Measurements from ENCODE around the gene USP37. TPM values are rescaled to one million over a fixed set of nuclear protein-coding genes. Genes with fewer than 3 reads are reported as not detected.
A peak's percentile ranks its signal among the peaks of the same experiment; 100 is the strongest.
"Not testable (repeated sequence)": the region's sequence is repeated elsewhere in the genome, so short reads cannot be mapped to it uniquely, and the experiment has no call there.

USP37 gene
- total RNA-seq, 2 donors from 2014 or later, result 18.7 to 27.7 TPM

GRCh38 chr2:218570850-218571249 is 2.7 kb upstream of the USP37 start:
- no peak for ATAC-seq
- Mint-ChIP-seq H3K27ac (peak overlapping the region; percentile 100), H3K4me1 (peaks cover 55% of the 10 kb centered on the region), H3K4me3 (peak overlapping the region; percentile 99), H3K27me3 (no peaks in the 10 kb centered on the region), H3K36me3 (ENCODE audit: low read depth) (peaks cover 4% of the 10 kb centered on the region)
- no peak for DNase-seq
- no peaks in the 10 kb centered on the region for H3K9me3 ChIP-seq (ENCODE audit: control insufficient read depth, low read length, poor library complexity, severe bottlenecking)

DNA sequence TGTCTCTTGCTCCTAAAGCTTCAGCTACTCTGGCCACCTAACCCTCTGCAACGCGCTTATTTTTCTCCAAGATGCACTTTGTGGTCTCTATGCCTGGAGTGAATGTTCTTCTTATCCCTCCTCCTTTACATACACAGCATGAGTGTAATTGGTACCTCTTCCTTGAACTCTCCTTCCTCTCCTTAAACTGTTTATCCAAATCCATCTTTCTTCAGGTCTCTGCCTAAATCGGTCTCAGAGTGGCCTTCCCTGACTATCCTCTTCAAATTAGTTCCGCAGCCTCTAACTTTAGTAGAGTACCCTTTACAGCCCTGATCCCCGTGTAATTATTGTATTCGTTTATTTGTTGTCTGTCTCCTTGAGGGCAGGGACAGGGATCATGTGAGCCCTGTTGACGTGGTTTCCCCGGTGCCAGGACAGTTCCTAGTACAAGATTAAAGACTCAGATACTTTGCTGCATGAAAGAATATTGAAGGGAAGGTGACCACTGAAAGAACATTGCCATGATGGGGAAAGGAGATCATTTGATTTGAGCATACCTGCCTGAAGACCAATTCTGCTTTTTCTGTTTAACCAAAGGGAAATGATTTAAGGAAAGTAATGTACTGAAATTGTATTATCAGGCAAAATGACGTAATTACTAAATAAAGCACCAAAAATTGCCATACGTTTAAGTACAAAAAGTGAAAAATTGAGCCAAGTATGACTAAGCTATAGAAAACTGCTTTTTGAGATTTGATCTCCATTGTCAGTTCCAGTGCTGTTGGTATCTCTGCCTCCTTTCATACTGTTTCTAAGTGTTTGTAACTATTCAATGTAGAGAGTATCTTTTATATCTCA is 1.7 kb upstream of the USP37 start:
- ATAC-seq (no peak), DNase-seq (no peak)
- peaks cover 52% of the 10 kb centered on the region for H3K4me1 Mint-ChIP-seq
- no peaks in the 10 kb centered on the region for H3K27me3 Mint-ChIP-seq
- H3K27ac Mint-ChIP-seq, result peak overlapping the region; percentile 100
- H3K9me3 ChIP-seq (ENCODE audit: control insufficient read depth, low read length, poor library complexity, severe bottlenecking), result no peaks in the 10 kb centered on the region
- peak overlapping the region; percentile 99 for H3K4me3 Mint-ChIP-seq
- peaks cover 4% of the 10 kb centered on the region for H3K36me3 Mint-ChIP-seq (ENCODE audit: low read depth)

- Mint-ChIP-seq H3K27ac (peak overlapping the region; percentile 100), H3K36me3 (ENCODE audit: low read depth) (peaks cover 4% of the 10 kb centered on the region), H3K27me3 (no peaks in the 10 kb centered on the region), H3K4me3 (peak overlapping the region; percentile 99), H3K4me1 (peaks cover 54% of the 10 kb centered on the region)
- peak; percentile 48 to 59 (median 58) for DNase-seq
- no peaks in the 10 kb centered on the region for H3K9me3 ChIP-seq (ENCODE audit: control insufficient read depth, low read length, poor library complexity, severe bottlenecking)
- ATAC-seq, result peak; percentile 22
Measured at GRCh38 chr2:218569038-218569431, 884 bp upstream of the USP37 start.

GRCh38 chr2:218567797-218568189 is 358 bp downstream of the USP37 start:
- peak overlapping the region; percentile 100 for H3K27ac Mint-ChIP-seq
- no peaks in the 10 kb centered on the region for H3K27me3 Mint-ChIP-seq
- peaks cover 57% of the 10 kb centered on the region for H3K4me1 Mint-ChIP-seq
- H3K36me3 Mint-ChIP-seq (ENCODE audit: low read depth), result peaks cover 4% of the 10 kb centered on the region
- no peaks in the 10 kb centered on the region for H3K9me3 ChIP-seq (ENCODE audit: control insufficient read depth, low read length, poor library complexity, severe bottlenecking)
- H3K4me3 Mint-ChIP-seq, result peak overlapping the region; percentile 99
- ATAC-seq, result peak; percentile 62
- peak; percentile 55 to 68 (median 64) for DNase-seq

- H3K27me3 Mint-ChIP-seq, result no peaks in the 10 kb centered on the region
- peaks cover 55% of the 10 kb centered on the region for H3K4me1 Mint-ChIP-seq
- ATAC-seq (no peak), DNase-seq (no peak)
- H3K9me3 ChIP-seq (ENCODE audit: control insufficient read depth, low read length, poor library complexity, severe bottlenecking), result no peaks in the 10 kb centered on the region
- H3K4me3 Mint-ChIP-seq, result peak overlapping the region; percentile 99
- H3K36me3 Mint-ChIP-seq (ENCODE audit: low read depth), result peaks cover 7% of the 10 kb centered on the region
- H3K27ac Mint-ChIP-seq, result peak overlapping the region; percentile 100
Measured at GRCh38 chr2:218566296-218566695, 1.9 kb downstream of the USP37 start.

GRCh38 chr2:218564056-218564455 is 4.1 kb downstream of the USP37 start:
- no peaks in the 10 kb centered on the region for H3K27me3 Mint-ChIP-seq
- ATAC-seq, result no peak
- no peaks in the 10 kb centered on the region for H3K9me3 ChIP-seq (ENCODE audit: control insufficient read depth, low read length, poor library complexity, severe bottlenecking)
- peak overlapping the region; percentile 9 for H3K27ac Mint-ChIP-seq
- H3K4me1 Mint-ChIP-seq, result peaks cover 33% of the 10 kb centered on the region
- no peak overlapping the region for H3K4me3 Mint-ChIP-seq
- peaks cover 6% of the 10 kb centered on the region for H3K36me3 Mint-ChIP-seq (ENCODE audit: low read depth)
- no peak for DNase-seq

DNA sequence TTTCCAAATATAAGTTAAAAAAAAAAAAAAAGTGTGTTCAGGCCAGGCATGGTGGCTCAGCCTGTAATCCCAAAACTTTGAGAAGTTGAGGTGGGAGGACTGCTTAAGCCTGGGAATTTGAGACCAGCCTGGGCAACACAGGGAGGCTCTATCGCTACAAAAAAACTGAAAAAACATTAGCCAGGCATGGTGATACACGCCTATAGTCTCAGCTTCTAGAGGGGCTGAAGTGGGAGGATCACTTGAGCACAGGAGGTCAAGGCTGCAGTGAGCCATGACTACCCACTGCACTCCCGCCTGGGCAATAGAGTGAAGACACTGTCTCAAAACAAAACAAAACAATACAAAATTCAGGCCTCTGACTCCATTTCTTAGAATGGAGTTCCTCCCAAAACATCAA is 9.2 kb downstream of the USP37 start:
- no peak for ATAC-seq
- Mint-ChIP-seq H3K36me3 (ENCODE audit: low read depth) (peaks cover 11% of the 10 kb centered on the region), H3K27me3 (no peaks in the 10 kb centered on the region), H3K4me1 (peaks cover 9% of the 10 kb centered on the region), H3K4me3 (no peak overlapping the region), H3K27ac (no peak overlapping the region)
- H3K9me3 ChIP-seq (ENCODE audit: control insufficient read depth, low read length, poor library complexity, severe bottlenecking), result no peaks in the 10 kb centered on the region
- no peak for DNase-seq

DNA sequence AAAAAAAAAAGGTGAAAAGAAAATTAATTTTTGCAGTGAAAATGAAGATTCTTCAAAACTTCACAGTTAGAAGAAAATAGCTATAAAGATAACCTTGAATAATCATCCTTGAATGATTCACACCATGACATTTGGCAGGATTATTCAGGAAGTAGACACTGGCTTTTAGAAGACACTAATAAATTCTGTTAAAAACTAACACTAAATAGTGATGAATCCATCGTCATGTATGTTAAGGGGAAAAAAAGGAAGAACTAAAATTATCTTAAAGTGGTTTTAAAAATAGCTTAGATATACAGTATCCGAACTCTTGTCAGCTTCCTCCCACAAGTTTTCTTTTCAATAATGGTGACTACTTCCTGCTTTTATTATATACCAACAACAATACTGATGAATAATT is 10.2 kb downstream of the USP37 start:
- no peaks in the 10 kb centered on the region for H3K27me3 Mint-ChIP-seq
- peaks cover 6% of the 10 kb centered on the region for H3K4me1 Mint-ChIP-seq
- peaks cover 15% of the 10 kb centered on the region for H3K36me3 Mint-ChIP-seq (ENCODE audit: low read depth)
- DNase-seq (no peak), ATAC-seq (no peak)
- H3K9me3 ChIP-seq (ENCODE audit: control insufficient read depth, low read length, poor library complexity, severe bottlenecking), result no peaks in the 10 kb centered on the region
- no peak overlapping the region for H3K4me3 Mint-ChIP-seq
- H3K27ac Mint-ChIP-seq, result no peak overlapping the region

DNA sequence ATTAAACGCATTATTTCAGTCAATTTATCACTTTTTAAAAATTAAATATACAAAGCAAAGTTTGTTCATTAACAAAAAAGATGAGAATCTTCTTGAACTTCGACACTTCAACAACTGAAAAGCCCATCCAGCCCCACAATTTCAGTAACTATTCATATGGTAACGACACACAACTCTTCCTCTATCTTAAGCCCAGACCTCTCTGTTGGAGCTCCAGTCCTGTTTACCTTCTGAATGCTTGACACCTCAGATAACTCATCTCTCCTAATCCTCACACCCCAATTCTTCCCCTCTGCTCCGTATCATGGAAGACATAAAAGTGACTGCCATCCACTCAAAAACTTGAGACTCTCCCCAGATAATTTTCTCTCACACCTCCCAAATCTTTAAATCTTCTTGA is 12.6 kb downstream of the USP37 start:
- peaks cover 13% of the 10 kb centered on the region for H3K36me3 Mint-ChIP-seq (ENCODE audit: low read depth)
- peak overlapping the region; percentile 65 for H3K27ac Mint-ChIP-seq
- ATAC-seq (no peak), DNase-seq (no peak)
- H3K4me1 Mint-ChIP-seq, result peaks cover 3% of the 10 kb centered on the region
- no peaks in the 10 kb centered on the region for H3K9me3 ChIP-seq (ENCODE audit: control insufficient read depth, low read length, poor library complexity, severe bottlenecking)
- no peak overlapping the region for H3K4me3 Mint-ChIP-seq
- no peaks in the 10 kb centered on the region for H3K27me3 Mint-ChIP-seq

- not testable (repeated sequence) for ATAC-seq; H3K27ac Mint-ChIP-seq; H3K27me3 Mint-ChIP-seq; DNase-seq; H3K4me1 Mint-ChIP-seq; H3K4me3 Mint-ChIP-seq; H3K9me3 ChIP-seq (ENCODE audit: control insufficient read depth, low read length, poor library complexity, severe bottlenecking)
- H3K36me3 Mint-ChIP-seq (ENCODE audit: low read depth), result peaks cover 13% of the 10 kb centered on the region
Measured at GRCh38 chr2:218554225-218554624, 13.9 kb downstream of the USP37 start.

- DNase-seq, result no peak
- Mint-ChIP-seq H3K27ac (peak overlapping the region; percentile 19), H3K4me3 (no peak overlapping the region), H3K36me3 (ENCODE audit: low read depth) (peaks cover 13% of the 10 kb centered on the region), H3K27me3 (no peaks in the 10 kb centered on the region), H3K4me1 (peaks cover 2% of the 10 kb centered on the region)
- ATAC-seq, result no peak
- no peaks in the 10 kb centered on the region for H3K9me3 ChIP-seq (ENCODE audit: control insufficient read depth, low read length, poor library complexity, severe bottlenecking)
Measured at GRCh38 chr2:218547978-218548377, 20.2 kb downstream of the USP37 start.

DNA sequence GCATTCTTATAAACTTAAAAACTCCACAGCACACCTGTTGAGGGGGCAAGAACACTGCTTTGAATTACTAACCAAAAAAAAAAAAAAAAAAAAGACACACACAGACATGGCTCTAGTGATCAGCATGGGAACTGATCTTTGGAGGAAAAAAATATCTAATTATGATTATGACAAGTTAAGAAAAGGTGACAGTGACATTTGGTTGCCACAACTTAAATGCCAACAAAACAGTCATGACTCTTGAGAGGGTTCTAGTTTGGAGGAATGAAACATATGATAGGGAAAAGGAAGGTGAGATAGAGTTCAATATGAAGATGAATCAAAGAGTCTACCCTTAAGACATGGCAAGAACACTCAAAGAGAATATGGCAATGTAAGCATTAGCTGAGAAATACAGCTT is 20.6 kb downstream of the USP37 start:
- ATAC-seq, result no peak

DNA sequence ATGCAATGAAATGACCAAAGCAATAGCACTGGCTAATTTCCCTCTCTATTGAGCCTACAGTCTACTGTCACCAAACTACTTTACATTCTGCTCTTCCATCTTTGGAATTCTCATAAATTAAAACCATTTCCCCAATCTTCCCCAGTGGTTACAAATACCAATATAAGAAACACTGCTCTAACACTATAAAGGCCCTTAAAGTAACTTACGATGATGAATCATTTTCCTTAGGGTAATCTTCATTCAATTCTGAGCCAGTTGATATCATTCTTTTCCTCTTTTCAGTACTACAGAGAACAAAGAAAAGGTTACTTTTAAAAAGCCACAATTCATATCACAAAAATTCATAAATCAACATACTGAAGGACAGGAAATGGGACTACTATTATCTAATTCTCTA is 22.1 kb downstream of the USP37 start:
- no peak overlapping the region for H3K4me3 Mint-ChIP-seq
- H3K9me3 ChIP-seq (ENCODE audit: control insufficient read depth, low read length, poor library complexity, severe bottlenecking), result no peaks in the 10 kb centered on the region
- peaks cover 9% of the 10 kb centered on the region for H3K36me3 Mint-ChIP-seq (ENCODE audit: low read depth)

More for the DNA sequence above, 20.6 kb downstream of the USP37 start:
- H3K27ac Mint-ChIP-seq, result peak overlapping the region; percentile 19
- H3K4me3 Mint-ChIP-seq, result no peak overlapping the region
- no peak for DNase-seq
- peaks cover 12% of the 10 kb centered on the region for H3K36me3 Mint-ChIP-seq (ENCODE audit: low read depth)
- H3K9me3 ChIP-seq (ENCODE audit: control insufficient read depth, low read length, poor library complexity, severe bottlenecking), result no peaks in the 10 kb centered on the region
- H3K27me3 Mint-ChIP-seq, result no peaks in the 10 kb centered on the region
- H3K4me1 Mint-ChIP-seq, result peaks cover 2% of the 10 kb centered on the region

DNA sequence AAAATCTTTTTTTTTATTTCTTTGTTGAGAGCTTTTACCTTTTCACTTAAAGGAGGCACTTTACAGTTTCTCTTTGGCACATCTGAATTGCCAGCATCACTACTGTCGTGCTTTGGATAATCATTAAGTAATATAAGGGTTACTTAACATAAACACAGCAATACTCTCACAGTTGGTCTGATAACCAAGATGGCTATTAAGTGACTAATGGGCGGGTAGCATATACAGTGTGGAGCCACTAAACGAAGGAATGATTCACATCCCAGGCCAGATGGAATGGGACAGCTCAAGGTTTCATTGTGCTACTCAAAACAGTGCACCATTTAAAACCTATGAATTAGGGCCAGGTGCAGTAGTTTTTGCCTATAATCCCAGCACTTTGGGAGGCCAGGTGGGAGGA is 28.1 kb downstream of the USP37 start:
- DNase-seq (no peak), ATAC-seq (no peak)
- H3K4me3 Mint-ChIP-seq, result no peak overlapping the region
- no peaks in the 10 kb centered on the region for H3K9me3 ChIP-seq (ENCODE audit: control insufficient read depth, low read length, poor library complexity, severe bottlenecking)
- peaks cover 8% of the 10 kb centered on the region for H3K36me3 Mint-ChIP-seq (ENCODE audit: low read depth)
- H3K27ac Mint-ChIP-seq, result no peak overlapping the region
- H3K27me3 Mint-ChIP-seq, result no peaks in the 10 kb centered on the region
- peaks cover 6% of the 10 kb centered on the region for H3K4me1 Mint-ChIP-seq

More for the DNA sequence above, 22.1 kb downstream of the USP37 start:
- ATAC-seq (no peak), DNase-seq (no peak)
- Mint-ChIP-seq H3K27me3 (no peaks in the 10 kb centered on the region), H3K27ac (no peak overlapping the region), H3K4me1 (peaks cover 2% of the 10 kb centered on the region)
